AG08396 (cell line): ENCODE results near the gene CRIM1.

ENCODE experiments used
- DNase-seq: peaks from one replicate; pipeline ENCODE4 v3.0.0; 2012; ENCODE audit warnings: low spot score, mixed read lengths

The CRIM1 gene

DNA sequence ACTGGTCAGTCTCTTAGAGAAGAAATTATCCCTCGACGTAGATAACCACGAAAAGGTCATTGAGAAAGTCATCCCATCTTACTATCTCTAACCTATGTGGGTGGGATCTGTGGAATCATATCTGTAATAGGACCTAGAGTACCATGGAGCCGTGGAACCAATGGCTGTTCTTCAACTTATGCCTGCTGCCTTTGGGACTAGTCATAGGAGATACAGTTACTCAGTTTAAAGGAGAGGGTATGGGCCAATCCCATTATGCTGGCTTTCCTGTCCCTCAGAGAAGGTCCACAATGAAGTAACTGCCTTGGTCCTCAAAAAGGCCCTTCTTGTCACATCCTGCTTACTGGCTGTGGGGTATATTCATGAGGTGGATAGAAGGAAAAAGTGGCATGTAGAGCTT lies 164.9 kb downstream of the CRIM1 start:
- no peak for DNase-seq

GRCh38 chr2:36523153-36523552 lies 167.6 kb downstream of the CRIM1 start:
- DNase-seq = no peak

- no peak for DNase-seq
Measured at GRCh38 chr2:36525245-36525644, 169.7 kb downstream of the CRIM1 start.

DNA sequence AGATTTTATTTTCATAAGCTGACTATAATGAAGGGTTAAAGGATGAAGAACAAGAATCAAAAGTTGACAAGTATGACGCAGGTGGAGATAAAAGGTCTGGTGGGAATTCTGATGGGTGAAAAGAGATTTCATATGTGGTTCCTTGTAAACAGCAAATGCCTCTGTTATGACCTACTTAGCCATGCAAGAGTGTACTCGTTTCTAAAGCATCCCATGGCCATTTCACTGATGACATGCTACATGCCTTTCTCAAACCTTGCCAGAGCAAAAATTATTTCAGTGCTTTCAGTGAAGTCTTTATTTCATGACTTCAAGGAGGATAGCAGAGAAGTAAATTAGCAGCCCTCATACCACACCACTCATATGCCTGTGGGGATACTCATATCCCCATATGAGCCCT lies 170.6 kb downstream of the CRIM1 start:
- DNase-seq = no peak

DNA sequence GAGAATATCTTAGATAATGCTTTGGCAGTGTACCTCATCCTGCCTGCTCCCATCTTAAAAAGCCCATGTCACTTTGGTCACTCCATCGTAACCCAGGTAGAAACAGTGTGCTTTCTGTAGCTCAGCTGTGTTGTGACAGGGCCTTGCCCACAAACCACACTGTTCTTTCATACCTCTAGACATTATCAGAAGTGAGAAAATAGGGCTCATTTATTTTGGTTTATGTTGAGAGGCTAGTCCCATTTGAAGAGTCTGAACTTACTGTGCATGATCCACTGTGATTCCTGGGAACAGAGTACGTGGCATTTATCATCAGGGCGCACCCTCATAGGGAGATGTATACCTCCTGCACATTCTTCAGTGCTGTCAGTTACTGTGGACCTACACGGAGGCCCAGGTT lies 172.7 kb downstream of the CRIM1 start:
- no peak for DNase-seq

GRCh38 chr2:36528766-36529392 lies 173.3 kb downstream of the CRIM1 start:
- no peak for DNase-seq

- no peak for DNase-seq
Measured at GRCh38 chr2:36530178-36530982, 174.8 kb downstream of the CRIM1 start.

DNA sequence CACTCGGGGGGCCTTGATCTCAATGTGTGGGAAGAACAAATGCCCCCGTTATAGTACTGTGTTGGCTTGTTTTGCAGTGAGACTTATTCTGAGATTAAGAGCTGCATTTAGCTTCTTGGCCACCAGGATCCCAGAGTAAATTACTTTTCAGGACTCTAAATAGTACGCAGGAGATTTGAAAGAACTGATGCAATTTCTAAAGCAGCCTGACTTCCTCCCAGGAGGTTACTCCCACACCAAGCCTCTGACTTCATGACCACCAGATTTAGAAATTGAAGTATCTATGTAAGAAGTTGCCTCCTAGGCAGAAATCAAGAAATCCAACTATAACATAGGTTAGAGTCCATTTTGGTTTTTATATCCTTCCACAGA lies 175.4 kb downstream of the CRIM1 start:
- DNase-seq = no peak

- DNase-seq = no peak
Measured at GRCh38 chr2:36534275-36534799, 178.8 kb downstream of the CRIM1 start.

- DNase-seq = no peak
Measured at GRCh38 chr2:36535099-36535498, 179.5 kb downstream of the CRIM1 start.

DNA sequence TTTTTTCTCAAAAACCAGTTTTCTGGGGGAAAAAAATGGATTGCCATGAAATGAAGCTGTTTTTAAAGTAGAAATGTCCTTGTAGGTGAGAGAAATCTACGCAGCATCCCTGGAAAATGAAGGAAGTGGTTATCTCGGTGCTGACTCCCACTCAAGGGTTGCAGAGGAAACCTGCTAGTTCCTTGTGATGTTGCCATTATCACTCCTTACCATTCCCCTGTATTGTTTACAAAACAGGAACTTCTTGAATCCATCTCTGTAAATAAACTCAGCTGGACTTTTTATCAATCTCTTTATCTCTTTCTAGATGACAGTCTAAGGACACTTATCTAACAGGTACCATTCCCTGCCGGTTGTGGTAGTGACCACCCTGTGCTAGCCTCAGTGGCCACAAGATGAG lies 181.2 kb downstream of the CRIM1 start:
- DNase-seq = no peak

GRCh38 chr2:36538335-36538734 lies 182.8 kb downstream of the CRIM1 start:
- no peak for DNase-seq

- peak; percentile 26 for DNase-seq
Measured at GRCh38 chr2:36539631-36540030, 184.1 kb downstream of the CRIM1 start.

- DNase-seq = no peak
Measured at GRCh38 chr2:36540986-36541754, 185.6 kb downstream of the CRIM1 start.

GRCh38 chr2:36541891-36542595 lies 186.5 kb downstream of the CRIM1 start:
- DNase-seq = no peak

GRCh38 chr2:36544638-36545338 lies 189.2 kb downstream of the CRIM1 start:
- DNase-seq = no peak

DNA sequence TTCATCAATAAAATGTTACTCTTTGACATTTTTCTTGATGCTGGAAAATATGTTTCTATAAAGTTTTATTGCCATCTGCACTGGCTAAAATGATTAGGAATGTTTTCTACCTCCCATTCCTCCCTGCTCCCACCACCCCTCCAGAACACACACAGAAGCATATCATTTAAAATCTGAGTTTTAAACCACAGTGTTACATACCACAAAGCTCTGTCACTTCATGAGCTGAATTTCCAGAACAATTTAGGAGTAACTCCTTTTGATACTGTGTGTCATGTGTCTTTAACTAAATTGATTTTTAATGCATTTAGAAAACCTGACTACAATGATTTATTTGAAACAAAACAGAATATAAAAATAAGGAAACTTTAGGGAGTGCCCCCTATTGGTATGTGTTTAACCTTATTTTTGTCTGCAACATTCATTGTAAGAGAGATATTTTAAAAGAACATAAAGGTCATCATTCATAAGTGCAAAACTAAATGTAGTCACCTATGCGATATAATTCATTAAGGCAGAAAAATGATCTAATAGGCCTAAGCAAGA lies 190.4 kb downstream of the CRIM1 start:
- DNase-seq = no peak

DNA sequence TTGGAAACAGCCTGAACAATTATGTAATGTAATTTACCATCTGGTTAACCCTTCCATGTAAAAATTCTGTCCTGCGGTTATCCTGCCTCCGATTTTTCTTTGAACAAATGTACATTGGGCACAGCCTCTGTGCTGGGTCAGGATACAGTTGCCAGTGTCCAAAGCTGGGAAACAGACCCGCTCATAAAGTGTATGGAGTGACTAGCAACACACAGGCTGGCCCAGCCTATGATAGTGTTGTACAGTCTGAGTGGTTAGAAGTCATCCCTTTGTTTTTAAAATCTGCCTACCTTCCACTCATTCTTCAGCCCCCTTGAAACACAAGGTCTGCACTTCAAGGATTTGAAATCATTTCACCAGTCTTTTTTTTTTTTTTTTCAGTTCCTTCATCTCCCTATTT lies 192.3 kb downstream of the CRIM1 start:
- no peak for DNase-seq

DNA sequence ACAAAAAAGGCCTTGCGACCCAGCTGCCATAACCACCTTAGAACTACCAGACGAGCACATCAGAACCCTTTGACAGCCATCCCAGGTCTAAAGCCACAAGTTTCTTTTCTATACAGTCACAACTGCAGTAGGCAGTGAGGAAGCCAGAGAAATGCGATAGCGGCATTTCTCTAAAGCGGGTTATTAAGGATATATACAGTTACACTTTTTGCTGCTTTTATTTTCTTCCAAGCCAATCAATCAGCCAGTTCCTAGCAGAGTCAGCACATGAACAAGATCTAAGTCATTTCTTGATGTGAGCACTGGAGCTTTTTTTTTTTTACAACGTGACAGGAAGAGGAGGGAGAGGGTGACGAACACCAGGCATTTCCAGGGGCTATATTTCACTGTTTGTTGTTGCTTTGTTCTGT lies 193.6 kb downstream of the CRIM1 start:
- DNase-seq = no peak

- no peak for DNase-seq
Measured at GRCh38 chr2:36550006-36550405, 194.4 kb downstream of the CRIM1 start.

DNA sequence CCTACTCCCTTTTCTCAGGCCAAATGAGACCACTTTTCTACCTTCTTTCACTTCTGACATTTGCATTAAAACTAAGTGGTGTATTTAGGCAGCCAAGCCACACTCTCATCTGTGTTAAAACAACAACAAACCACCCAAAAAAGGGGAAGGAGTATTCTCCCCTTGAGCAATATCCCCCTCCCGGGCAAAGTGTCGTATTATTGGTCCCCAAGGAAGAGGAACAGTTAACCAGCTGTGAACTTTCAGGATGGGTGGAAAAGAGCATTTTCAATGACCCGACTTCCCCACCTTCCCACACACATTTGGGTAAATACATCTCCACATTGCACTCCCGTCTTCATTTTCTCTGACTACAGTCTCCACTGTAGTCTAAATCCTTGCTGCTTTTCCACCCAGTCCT lies 198.1 kb downstream of the CRIM1 start:
- DNase-seq = no peak
